NCI-H345 (cell line): ENCODE measurements around the gene C21orf91.

Experiments
- DNase-seq: peaks from one replicate; lab custom pipeline; 2025; lab: John Stamatoyannopoulos, UW

Gene C21orf91

DNA sequence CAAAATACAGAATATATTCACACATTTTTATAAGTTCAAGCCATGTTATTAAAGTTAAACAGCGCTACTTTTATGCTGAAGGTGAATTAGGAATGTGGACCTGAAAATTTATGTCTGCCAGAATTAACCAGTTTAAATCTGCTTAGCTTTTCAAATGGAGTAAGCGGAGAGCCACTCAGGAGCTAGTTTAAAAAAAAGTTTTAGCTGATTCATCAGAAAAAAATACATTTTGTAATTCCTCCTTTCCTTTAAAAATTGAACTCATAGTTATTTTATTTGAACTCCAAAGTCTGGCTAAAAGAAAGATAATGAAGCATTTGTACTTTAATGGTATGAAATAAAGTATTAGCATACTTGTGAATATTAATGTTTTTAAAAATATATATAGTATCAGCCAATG lies 21.2 kb downstream of the C21orf91 start:
- no peak for DNase-seq

DNA sequence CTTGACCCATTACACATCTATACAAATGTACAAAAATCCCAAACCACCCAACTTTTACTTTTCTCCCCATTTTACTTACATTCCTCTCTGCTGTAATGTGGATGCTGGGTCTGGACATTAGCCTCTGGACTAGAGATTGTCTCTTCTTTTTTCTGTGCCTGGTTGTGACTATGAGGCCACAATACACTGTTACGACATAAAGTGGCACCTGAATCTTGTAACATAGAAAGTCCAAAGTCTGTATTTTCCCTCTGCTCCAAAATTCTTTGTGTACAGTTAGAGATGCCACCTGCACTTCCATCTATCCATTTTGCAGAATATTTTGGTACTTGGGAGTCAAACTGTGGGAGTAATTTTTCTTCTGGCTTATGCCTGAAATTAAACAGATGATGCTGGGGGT lies 22.7 kb downstream of the C21orf91 start:
- no peak for DNase-seq

DNA sequence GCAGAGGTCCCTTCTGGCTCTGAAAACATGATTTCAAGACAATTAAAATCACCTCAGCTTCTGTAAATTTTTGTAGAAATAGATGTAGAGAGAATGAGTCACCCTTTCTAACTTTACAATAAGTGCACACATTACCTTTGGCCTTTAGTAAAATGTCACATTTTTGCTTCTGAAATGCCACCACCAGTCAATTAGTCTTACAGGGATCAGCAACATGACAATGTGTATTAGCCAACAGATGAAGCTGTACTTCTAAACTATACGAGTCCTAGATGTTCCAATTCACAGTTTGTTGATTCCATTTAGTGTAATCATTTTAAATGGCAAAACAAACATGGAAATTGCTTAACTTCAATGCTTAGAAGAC lies 23.1 kb downstream of the C21orf91 start:
- no peak for DNase-seq

DNA sequence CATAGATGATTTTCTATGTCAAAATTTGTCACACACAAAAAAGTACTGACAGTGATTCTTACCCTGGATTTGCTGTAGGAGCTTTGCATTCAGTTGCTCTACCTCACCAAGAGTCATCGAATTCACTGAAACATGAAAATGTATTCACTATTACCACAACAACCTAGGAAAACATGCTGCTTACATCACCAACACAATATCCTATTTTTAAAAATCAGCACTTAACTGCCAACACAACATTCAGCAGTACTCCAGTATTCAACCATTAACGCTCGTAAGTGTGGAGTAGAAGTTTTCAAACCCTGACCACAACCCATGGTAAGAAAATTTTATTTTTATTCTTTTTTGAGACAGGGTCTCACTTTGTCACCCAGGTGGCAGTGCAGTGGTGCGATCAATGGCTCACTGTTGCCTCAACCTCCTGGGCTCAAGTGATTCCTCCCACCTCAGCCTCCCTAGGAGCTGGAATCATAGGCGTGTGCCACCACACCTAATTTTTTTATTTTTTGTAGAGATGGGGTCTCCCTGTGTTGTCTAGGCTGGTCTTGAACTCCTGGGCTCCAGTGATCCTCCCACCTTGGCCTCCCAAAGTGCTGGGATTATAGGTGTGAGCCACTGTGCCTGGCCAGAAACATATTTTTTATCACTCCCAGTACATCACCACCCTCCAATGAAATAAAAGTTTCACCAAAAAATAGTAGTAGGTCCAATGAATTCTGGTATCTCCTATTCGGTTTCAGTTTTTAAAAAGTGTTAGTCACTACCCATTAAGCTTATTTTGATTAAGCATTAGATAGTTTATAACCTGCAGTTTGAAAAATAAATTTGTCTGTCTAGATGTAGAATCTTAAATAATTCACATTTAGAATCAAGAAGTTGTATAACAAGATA lies 23.8 kb downstream of the C21orf91 start:
- no peak for DNase-seq

DNA sequence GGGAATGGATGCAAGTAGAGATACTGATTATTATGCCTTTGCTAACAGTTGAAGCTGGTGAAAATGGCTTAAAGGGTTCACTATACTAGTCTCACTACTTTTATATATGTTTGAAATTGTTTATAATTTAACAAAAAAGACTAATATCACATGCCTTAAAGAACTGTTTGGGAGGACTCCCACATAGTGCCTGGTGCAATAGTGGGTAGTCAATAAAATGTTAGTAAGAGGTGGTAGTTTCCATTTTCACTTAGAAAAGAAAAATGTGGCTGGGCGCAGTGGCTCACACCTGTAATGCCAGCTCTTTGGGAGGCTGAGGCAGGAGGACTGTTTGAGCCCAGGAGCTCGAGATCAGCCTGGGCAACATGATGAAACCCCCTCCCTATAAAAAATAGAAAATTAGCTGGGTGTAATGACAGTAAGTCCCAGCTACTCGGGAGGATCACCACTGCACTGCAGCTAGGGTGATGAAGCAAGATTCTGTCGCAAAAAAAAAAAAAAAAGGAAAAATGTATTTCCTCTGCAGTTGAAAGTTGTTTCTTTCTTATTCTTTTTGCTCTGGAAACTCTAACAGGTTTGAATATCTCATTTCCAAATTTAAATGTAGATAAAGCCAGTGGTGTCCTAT lies 24.5 kb downstream of the C21orf91 start:
- DNase-seq, result no peak

DNA sequence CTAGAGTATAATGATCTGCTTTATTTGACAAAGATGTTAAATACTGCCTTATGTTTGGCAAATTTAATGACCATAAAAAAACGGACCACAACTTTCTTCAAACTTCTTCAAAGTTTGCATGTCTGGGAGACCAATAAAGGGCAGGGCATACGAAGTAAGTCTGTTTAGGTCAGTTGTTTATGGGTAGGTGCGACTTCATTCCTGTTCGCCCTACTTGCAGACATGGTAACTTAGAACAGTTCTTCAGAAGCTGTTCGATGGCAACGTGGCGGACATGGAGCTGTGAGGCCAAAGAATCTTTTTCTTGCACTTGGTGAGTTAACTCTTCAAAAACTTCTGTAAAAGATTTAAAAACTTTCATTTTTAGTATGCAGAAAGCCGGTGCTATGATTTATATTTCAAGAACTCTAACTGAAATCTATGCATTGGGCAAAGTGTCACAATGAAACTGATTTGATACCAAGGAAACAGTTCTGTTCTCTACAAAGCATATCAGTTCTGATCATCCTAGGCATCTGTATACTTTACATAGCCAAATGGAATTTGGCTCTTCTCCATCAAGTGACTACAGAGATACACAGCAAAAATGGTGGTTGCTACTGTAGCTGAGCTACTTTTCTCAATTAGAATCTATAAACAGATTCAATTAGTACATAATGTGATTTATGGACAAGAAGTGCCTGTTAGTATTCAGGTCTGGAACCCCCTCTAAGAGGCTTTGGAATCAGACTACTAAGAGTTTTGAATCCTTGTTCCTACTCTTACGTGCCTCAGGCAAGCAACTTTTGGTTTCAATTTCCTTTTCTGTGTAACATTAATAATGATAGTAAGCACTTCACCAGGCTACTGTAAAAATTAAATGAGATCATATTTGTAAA lies 25.7 kb downstream of the C21orf91 start:
- no peak for DNase-seq

DNA sequence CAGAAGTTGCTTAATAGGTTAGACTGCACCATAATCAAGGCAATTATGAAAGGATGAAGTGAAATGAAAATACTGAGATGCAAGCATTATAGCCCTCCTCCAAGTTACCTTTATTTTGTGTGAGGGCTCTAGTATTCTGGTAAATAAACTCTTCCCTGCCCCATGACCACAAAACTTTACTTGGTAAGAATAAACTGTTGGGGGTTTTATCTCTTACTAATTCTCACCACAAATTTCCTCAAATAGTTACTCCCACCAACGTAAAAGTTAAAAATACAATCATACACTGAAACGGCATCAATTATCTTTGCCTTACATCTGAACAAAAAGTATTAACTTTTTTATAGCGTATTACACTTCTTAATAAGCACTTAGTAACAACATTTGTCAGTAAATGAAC lies 29.5 kb downstream of the C21orf91 start:
- DNase-seq, result no peak

DNA sequence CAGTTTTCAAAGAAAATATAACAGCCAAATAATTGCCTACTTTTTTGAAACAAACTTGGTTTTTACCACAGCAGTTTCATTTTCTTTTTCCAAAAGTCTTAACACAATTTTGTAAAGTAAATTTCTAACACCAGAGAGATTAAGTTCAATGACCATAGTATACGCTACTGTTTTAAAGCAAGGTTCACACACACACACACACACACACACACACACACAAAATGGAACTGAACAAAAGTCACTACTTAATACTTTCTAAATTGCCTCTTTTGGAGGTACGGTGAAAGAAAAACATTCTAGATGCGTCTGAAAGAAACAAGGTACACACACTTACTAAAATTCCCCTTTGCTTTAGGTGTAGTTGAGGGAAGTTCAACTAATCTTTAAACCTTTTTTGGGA lies 30.1 kb downstream of the C21orf91 start:
- no peak for DNase-seq

DNA sequence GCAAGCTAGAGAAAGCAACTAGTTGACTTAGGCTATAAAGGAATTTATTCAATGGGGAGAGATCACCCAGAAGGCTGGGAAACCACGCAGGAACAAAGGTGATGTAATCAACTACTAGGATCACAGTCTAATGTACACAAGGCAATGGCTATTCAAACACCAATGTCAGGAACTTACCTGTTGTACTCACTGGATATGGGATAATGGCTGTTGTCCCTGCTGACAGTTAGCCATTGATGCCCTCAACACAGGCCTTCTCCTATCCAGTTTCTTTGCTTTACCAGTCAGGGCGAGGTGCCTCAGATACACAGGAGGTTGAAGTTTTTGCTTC lies 32.3 kb downstream of the C21orf91 start:
- DNase-seq, result no peak

DNA sequence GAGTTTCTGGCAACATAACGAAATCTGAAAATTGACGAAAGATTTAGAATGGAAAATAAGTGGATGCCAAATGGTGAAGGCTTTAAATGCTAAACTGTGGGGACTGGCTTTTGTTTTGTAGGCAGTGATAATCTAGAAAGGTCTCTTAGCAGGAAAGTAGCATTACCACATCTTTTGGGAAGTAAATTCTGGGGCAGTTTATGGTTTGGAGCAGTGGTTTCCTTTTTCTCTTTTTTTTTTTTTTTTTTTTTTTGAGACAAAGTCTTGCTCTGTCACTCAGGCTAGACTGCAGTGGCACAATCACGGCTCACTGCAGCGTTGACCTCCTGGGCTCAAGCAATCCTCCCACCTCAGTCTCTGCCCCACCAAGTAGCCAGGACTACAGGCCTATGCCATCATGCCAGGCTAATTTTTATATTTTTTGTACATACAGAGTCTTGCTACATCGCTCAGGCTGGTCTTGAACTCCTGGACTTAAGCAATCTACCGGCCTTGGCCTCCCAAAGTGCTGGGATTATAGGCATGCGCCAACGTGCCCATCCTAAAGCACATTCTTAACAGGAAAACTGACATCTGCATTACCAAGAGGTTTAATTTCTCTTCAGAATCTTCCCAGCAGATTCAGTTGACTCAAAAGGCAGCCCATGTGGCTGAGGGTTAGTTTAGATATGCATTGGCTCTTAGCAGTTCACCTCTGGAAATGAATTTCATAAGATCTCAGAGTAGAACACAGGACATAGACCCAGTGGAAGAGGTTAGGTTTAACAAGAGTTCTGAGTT lies 32.9 kb downstream of the C21orf91 start:
- DNase-seq, result no peak

DNA sequence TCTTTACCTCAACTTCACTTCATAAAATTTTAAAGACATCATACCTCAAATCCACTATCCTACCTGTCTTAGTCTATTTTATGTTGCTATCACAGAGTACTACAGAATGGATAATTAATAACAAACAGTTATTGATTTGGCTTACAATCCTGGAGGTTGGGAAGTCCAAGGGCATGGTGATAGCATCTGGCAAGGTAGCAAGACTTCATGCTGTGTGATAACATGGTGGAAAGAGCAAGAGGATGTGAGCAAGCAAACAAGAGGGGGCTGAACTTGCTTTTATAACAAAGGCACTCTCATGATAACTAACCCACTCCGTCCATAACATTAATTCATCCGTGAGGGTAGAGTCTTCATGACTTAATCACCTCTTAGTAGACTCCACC lies 33.8 kb downstream of the C21orf91 start:
- no peak for DNase-seq

DNA sequence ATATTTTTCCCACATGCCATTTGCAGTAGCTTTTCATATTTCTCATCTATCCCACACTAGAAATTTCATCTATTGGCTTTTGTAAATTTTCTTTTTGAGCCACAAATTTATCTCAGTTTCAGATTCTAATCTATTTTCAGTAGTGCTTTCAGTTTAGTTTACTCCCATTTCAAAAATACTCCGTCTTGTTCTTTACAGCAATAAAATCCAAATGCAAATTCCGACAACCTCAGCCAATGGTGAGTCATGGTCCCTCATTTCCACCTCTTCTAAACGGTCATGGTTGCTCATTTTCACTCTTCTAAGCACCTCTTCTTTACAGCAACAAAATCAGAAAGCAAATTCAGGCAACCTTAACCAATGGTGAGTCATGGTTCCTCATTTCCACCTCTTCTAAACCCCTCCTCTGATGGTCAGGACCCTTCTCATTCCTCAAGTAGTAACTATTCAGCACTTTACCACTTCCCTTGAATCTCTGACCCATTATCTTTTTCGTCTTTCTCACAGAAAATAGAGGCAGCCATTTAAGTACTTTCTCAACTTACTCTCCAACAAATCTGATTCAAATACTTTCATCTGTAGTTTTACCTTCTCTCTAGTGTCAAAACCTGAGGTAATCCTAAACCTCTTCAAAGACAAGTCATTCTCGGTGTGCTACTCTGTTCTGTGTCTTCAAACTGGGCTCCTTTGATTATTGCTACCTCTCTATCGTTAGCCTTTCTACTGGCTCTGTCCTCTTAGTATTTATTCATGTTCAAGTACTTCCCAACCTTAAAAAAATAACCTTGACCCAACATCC lies 34.4 kb downstream of the C21orf91 start:
- DNase-seq, result no peak

DNA sequence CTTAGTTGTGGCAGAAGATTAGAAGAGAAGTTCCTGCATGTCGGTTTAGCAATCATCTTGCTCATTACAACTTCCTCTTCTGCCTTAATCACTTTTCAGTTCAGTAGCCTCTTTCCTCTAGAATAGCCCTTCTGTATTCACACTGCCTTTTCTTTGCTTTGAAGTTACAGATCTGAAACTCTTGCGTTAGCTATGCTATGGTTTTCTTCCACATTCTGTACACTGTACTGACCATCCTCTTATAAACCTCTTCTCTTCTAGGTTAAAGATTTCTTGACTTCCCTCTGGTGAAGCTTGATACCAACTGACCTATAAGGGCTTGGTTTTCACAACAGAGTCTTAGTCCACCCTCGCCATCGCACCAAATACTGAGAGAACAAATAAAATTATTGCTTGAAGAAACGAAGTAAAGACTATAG lies 35.0 kb downstream of the C21orf91 start:
- DNase-seq, result no peak

DNA sequence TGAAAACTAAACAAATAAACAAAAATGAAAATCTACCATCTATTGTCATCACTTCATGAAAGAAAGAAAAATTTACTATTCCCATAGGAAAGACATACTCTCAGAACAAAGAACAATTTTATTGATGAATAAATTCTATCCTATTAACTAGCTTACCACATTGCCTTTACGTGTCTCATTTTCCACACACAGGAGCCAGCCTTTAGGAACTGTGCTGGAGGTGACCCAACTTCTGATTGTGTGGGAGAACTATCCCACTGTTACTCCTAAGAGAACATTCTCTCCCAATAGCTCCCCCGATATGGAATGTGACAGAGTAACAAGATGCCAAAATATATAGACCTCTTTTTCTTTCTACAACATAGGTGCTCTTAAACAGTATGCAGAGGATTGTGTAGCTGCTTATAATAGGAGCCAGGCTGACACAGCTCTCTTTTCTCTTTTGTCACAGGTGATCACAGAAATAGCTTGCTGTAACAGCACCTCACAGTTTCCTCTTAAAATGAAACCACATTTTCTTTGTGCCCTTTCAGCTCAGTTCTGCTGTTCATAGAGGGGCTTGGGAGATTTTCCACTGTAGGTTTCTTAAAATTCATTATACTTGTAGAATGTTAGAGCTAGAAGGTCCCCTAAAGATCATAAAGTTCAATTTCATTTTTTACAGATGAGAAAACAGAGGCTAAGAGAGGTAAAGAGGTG lies 35.5 kb downstream of the C21orf91 start:
- DNase-seq, result no peak

DNA sequence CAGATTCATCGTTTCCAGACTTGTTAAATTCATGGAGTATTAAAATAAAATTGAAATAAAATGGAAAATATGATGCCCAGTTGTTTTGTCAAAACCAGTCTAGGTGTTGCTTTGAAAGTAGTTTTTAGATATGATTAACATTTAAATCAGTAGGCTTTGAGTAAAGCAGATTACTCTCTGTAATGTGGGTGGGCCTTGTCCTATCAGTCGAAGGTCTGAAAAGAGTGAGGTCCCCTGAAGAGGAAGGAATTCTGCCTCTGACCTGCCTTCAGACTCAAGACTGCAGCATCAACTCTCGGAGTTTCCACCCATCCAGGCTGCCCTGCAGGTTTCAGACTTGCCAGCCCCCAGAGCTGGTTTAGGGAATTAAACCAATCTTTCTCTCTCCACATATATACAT lies 36.2 kb downstream of the C21orf91 start:
- DNase-seq, result no peak

DNA sequence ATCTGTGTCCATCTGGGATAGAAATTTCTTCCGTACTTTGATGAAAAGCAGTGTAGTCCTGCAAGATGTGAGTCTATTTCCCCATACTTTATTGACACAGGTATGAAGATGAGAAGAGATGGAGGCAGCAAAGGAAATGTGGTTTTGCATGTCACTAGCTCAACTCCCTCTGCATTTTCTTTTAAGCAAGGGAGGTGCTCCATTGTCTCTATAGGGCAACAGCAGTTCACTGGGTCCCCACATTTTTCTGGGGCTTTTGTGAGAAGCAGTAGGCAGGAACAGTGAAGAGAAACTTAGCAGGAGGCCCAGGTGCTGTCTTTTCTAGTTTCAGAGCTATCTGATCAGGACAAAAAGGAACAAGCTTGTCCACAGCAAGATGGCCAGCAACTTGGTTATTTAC lies 37.1 kb downstream of the C21orf91 start:
- no peak for DNase-seq

DNA sequence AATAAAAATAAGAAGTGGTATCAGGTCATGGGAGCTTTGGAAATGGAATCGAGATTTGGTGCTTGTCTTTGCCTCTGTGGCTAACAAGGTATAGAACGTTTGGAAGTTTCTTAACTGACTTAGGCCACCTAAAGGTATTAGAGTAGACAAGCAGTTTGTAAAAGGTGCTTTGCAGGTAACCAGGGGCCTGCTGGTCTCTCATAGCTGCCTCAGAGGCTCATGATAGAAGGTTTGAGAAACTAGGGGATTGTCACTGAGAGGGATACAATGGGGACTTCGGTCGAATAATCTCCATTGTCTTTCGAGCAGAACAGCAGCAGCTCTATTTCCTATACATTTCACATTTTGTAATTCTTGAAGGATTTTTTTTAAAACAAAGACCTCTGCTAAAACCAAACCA lies 37.6 kb downstream of the C21orf91 start:
- DNase-seq, result no peak

DNA sequence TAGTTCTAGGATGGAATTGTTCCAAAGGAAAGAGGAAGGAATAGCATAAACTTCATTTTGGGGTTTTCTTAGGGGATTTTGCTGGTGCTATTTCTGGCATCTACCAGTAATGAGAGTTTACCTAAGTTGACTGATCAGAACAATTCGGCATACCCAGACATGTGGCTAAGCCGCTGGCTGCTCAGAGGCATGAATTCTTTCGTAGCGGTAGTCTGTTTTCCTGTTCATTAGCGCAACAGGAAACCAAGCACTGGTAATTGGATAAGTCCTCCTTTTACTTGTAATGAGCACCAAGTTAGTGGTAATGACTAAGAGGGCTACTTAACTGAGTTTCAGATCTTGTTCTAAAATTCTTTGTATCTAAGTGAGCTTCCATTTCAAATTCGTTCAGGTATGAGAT lies 38.6 kb downstream of the C21orf91 start:
- no peak for DNase-seq

DNA sequence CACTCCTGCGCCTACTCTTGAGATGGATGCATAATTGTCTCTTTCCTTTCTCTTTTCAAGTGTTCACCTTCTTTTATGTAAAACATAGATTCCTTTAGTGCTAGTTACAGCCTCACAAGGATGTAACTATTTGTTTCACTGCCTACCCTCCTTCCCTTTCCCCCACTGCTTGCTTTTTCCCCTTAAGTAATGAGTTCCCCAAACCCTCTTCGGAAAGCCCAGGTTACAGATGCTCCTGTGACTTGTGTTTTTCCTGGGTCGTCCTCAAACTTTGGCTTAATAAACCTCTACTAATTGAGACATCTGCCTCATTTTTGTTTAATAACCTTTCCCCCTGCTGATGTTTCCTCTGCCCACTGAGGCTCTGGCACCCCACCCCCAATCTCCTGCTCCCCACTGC lies 39.2 kb downstream of the C21orf91 start:
- no peak for DNase-seq

DNA sequence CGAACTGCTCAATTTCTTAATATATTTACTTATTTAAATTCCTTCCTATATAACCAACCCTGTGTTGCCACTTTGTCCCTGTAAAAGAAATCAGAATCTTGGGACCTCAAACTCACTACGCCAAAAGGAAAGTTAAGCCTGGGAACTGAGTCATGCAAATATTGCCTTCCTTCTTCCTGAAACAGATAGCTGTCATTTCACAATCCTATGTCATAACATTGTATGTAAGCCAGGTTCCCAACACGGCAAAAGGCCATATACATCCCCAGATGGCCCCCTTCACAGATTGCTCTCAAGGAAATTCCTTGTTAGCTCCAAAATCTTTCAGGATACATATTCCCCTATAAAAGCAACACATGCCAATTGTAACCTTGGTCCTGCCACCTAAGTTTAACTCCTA lies 39.7 kb downstream of the C21orf91 start:
- DNase-seq, result no peak
